Measurements from ENCODE around the gene NCAPG2. TPM values are rescaled to one million over a fixed set of nuclear protein-coding genes. Genes with fewer than 3 reads are reported as not detected.
A peak's percentile ranks its signal among the peaks of the same experiment; 100 is the strongest.
"Not testable (repeated sequence)": the region's sequence is repeated elsewhere in the genome, so short reads cannot be mapped to it uniquely, and the experiment has no call there.

NCAPG2 gene
- total RNA-seq, 1 experiment from 2014 or later = 73.0 TPM

- DNase-seq (ENCODE audit: low read depth) = not testable (repeated sequence)
Measured at GRCh38 chr7:158668086-158668485, 36.5 kb downstream of the NCAPG2 start.

- DNase-seq (ENCODE audit: low read depth) = not testable (repeated sequence)
Measured at GRCh38 chr7:158666966-158667678, 37.5 kb downstream of the NCAPG2 start.

- DNase-seq (ENCODE audit: low read depth) = no peak
Measured at GRCh38 chr7:158666401-158666800, 38.2 kb downstream of the NCAPG2 start.

GRCh38 chr7:158664406-158664805 lies 40.2 kb downstream of the NCAPG2 start:
- DNase-seq (ENCODE audit: low read depth) = no peak

GRCh38 chr7:158663428-158663741 lies 41.2 kb downstream of the NCAPG2 start:
- no peak for DNase-seq (ENCODE audit: low read depth)

GRCh38 chr7:158662610-158663427 lies 41.8 kb downstream of the NCAPG2 start:
- no peak for DNase-seq (ENCODE audit: low read depth)

- DNase-seq (ENCODE audit: low read depth) = no peak
Measured at GRCh38 chr7:158658475-158658874, 46.1 kb downstream of the NCAPG2 start.

- DNase-seq (ENCODE audit: low read depth) = no peak
Measured at GRCh38 chr7:158657189-158657746, 47.3 kb downstream of the NCAPG2 start.

GRCh38 chr7:158655931-158656441 lies 48.6 kb downstream of the NCAPG2 start:
- DNase-seq (ENCODE audit: low read depth) = no peak

GRCh38 chr7:158655507-158655906 lies 49.1 kb downstream of the NCAPG2 start:
- no peak for DNase-seq (ENCODE audit: low read depth)

- DNase-seq (ENCODE audit: low read depth) = no peak
Measured at GRCh38 chr7:158651968-158652565, 52.5 kb downstream of the NCAPG2 start.

- DNase-seq (ENCODE audit: low read depth) = peak; percentile 74
Measured at GRCh38 chr7:158650821-158651225, 53.8 kb downstream of the NCAPG2 start.

GRCh38 chr7:158649279-158649678 lies 55.3 kb downstream of the NCAPG2 start:
- peak; percentile 87 for DNase-seq (ENCODE audit: low read depth)

GRCh38 chr7:158648787-158649186 lies 55.8 kb downstream of the NCAPG2 start:
- no peak for DNase-seq (ENCODE audit: low read depth)

GRCh38 chr7:158648168-158648567 lies 56.4 kb downstream of the NCAPG2 start:
- no peak for DNase-seq (ENCODE audit: low read depth)

GRCh38 chr7:158647475-158647792 lies 57.2 kb downstream of the NCAPG2 start:
- DNase-seq (ENCODE audit: low read depth) = no peak

- no peak for DNase-seq (ENCODE audit: low read depth)
Measured at GRCh38 chr7:158646766-158647474, 57.7 kb downstream of the NCAPG2 start.

GRCh38 chr7:158645842-158646241 lies 58.8 kb downstream of the NCAPG2 start:
- no peak for DNase-seq (ENCODE audit: low read depth)

GRCh38 chr7:158642149-158642548 lies 62.5 kb downstream of the NCAPG2 start:
- no peak for DNase-seq (ENCODE audit: low read depth)

- DNase-seq (ENCODE audit: low read depth) = peak; percentile 12
Measured at GRCh38 chr7:158638001-158638400, 66.6 kb downstream of the NCAPG2 start.

- DNase-seq (ENCODE audit: low read depth) = no peak
Measured at GRCh38 chr7:158633055-158633956, 71.3 kb downstream of the NCAPG2 start.
